AG04449 (cell line): ENCODE data around the gene BDKRB2.

Source experiments
- CTCF ChIA-PET: fragments of 350-600 bp; formaldehyde crosslinking; extraction: SDS; loops from one replicate; lab custom pipeline; 2021; ENCODE audit warnings: antibody characterized with exemption; lab: Yijun Ruan, JAX
- POLR2A ChIA-PET: fragments of 400-600, 350-600 bp; formaldehyde crosslinking; extraction: SDS; loops from one replicate; lab custom pipeline; 2020; ENCODE audit warnings: antibody characterized with exemption, inconsistent platforms; lab: Yijun Ruan, JAX
- DNase-seq: peaks from one replicate; pipeline ENCODE4 v3.0.0-alpha.2; 2010; ENCODE audit warnings: low read depth, low spot score
- H3K4me3 ChIP-seq: 2 replicates; pipeline ENCODE4 v1.5.1; 2011; ENCODE audit warnings: low read depth, mild to moderate bottlenecking, control low read depth, low read length
- CTCF ChIP-seq: IDR thresholded peaks from one replicate; pipeline ENCODE4 v1.5.1; 2011; ENCODE audit warnings: mild to moderate bottlenecking, moderate library complexity, low read length, control low read depth, inconsistent platforms; ENCODE audit not compliant: insufficient read depth; ENCODE audit errors: missing control alignments

The BDKRB2 gene

DNA sequence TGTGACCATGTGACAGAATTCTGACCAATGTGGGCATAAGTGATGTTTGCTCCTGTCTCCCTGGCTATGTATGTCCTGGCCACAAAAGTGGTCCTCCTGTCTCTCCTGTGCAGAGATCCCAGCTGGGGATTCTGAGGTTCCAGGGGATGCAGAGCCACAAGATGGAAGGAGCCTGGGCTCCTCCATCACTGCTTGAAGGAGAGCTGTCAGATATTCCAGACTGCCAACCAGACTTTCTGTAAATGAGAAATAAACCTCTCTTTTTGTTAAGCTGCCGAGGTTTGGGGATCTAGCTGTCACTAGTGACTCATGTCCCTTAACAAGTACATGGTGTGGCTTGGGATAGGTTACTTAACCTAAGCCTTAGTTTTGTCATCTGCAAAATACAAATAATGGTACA is 73.3 kb downstream of the BDKRB2 start:
- POLR2A ChIA-PET = interaction anchor here (0.6 kb wide), 1 partner anchor 289 kb away, joined by 3 read pairs; no protein-coding TSS in a partner anchor
- CTCF ChIA-PET = interaction anchor here (0.6 to 18.8 kb wide), 7 partner anchors 7 to 283 kb away, joined by 3 to 746 read pairs (median 19); no protein-coding TSS in a partner anchor
- H3K4me3 ChIP-seq = no peak overlapping the region
- no peak for DNase-seq
- no peak for TF ChIP-seq CTCF

DNA sequence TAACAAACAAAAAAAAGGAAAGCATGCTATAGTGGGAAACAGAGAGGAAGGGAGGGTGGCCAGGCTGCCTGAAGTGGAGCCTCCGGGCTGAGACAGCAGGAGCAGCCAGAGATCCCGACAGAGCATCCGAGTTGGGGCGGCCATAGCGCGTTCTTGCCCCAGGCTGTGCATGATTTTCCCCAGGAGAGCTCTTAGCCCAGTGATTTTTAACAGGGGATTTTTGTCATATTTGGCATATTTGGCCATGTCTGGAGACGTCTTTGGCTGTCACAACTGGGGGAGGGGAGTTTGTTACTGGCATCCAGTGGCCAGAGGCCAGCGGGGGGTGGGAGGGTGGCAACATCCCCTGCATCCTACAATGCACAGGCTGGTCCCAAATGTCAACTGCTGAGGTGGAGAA is 74.9 kb downstream of the BDKRB2 start:
- POLR2A ChIA-PET = no interaction called here
- TF ChIP-seq CTCF = no peak
- no peak for DNase-seq
- H3K4me3 ChIP-seq = no peak overlapping the region
- CTCF ChIA-PET = interaction anchor here (1.4 to 18.8 kb wide), 5 partner anchors 19 to 286 kb away, joined by 3 to 746 read pairs (median 11); no protein-coding TSS in a partner anchor

DNA sequence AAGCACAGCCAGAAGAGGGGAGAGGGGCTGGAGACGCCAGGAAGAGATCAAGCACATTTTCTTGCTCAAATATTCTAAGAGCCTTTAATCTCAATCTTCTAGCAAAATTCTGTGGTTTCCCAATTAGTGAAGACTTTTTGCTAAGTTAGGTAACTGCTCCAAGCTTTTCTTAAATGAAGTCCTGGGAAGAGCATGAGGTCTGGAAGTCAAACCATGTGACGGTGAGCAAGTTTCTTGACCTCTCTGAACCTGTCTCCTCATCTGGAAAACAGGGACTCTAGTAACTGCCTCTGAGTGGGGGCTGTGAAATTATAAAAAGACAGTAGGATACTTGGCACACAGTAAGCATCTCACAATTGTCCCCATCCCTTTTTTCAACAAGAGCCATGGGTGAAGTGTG is 75.5 kb downstream of the BDKRB2 start:
- ChIA-PET POLR2A (no interaction called here), CTCF (interaction anchor here (1.4 to 18.8 kb wide), 5 partner anchors 18 to 286 kb away, joined by 3 to 746 read pairs (median 11); no protein-coding TSS in a partner anchor)
- TF ChIP-seq CTCF = no peak
- no peak for DNase-seq
- no peak overlapping the region for H3K4me3 ChIP-seq

DNA sequence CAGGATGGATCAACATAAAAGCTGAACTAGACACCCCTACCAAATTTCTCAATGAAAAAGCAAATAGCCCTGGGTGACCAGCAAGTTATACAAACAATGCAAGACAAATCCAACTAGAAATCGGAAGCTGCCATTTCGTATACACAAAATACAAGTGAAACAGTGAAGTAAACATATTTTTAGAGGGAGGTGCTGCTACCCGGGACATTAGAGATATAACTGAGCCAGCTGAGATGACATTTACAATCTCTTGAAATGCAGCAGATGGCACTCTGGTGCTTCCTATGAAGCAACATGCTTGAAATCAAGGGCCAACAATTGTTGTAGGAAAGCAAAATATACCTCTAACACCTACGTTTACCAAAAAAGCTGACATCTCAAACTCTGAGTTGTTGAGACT is 76.8 kb downstream of the BDKRB2 start:
- no peak overlapping the region for H3K4me3 ChIP-seq
- POLR2A ChIA-PET = no interaction called here
- no peak for DNase-seq
- TF ChIP-seq CTCF = no peak
- CTCF ChIA-PET = interaction anchor here (0.7 to 18.8 kb wide), 7 partner anchors 9 to 288 kb away, joined by 3 to 746 read pairs (median 7); no protein-coding TSS in a partner anchor

- POLR2A ChIA-PET = no interaction called here
- TF ChIP-seq CTCF = no peak
- DNase-seq = no peak
- CTCF ChIA-PET = interaction anchor here (0.7 to 18.8 kb wide), 3 partner anchors 8 to 290 kb away, joined by 3 to 746 read pairs (median 50); no protein-coding TSS in a partner anchor
- H3K4me3 ChIP-seq = no peak overlapping the region
These were observed 79.4 kb downstream of the BDKRB2 start for GRCh38 chr14:96284008-96284407.

DNA sequence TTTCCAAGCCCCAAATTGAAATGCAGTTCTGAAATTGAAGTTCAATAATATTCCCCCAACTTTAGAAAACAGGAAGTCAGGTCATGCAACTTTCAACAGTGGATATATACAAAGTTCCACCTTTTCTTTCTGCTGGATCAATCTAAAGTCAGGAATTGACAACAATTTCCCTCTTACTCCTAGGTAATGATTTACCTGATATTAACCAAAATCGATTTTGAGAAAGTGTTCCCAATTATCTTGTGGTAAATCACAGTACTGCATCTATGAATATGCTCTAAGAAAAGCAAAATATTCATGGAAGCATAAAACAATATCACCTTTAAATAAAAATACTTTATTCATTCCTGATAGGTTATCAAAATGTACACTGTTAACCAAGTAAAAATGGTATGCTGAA is 79.8 kb downstream of the BDKRB2 start:
- H3K4me3 ChIP-seq = no peak overlapping the region
- DNase-seq = no peak
- no peak for TF ChIP-seq CTCF
- ChIA-PET POLR2A (no interaction called here), CTCF (interaction anchor here (5.8 to 18.8 kb wide), 2 partner anchors 9 to 184 kb away, joined by 50 to 746 read pairs; no protein-coding TSS in a partner anchor)
